ENCODE measurements around the gene TKFC. TPM values are rescaled to one million over a fixed set of nuclear protein-coding genes. Genes with fewer than 3 reads are reported as not detected.

Gene TKFC
- total RNA-seq, 4 donors from 2014 or later, result 9.4 to 15.1 (median 13.4) TPM

- ATAC-seq, result peak; percentile 60
- TF ChIP-seq CTCF (IDR thresholded peaks at IDR 0.05) (no peak), EP300 (IDR thresholded peaks at IDR 0.05) (no peak), POLR2AphosphoS5 (IDR thresholded peaks at IDR 0.05) (no peak), POLR2A (IDR thresholded peaks at IDR 0.05) (no peak)
- no peaks in the 10 kb centered on the region for H3K9me3 ChIP-seq
- H3K4me1 ChIP-seq, result peaks cover 0 to 44% (median 23%) of the 10 kb centered on the region in 3 donors
- peaks cover 0 to 60% of the 10 kb centered on the region in 2 donors for H3K36me3 ChIP-seq
- no peak overlapping the region for H3K4me3 ChIP-seq
- H3K27ac ChIP-seq, result peak overlapping the region in 2 of 4 donors; percentile 1 to 55
- H3K27me3 ChIP-seq, result peaks cover 29% of the 10 kb centered on the region
- WGBS, 2 donors (ENCODE audit: low coverage in 1 of 2), result 11 to 28% methylated on average over 3 to 4 of the region's 5 CpGs
Observed at GRCh38 chr11:61297746-61298145, 35.3 kb upstream of the TKFC start.

DNA sequence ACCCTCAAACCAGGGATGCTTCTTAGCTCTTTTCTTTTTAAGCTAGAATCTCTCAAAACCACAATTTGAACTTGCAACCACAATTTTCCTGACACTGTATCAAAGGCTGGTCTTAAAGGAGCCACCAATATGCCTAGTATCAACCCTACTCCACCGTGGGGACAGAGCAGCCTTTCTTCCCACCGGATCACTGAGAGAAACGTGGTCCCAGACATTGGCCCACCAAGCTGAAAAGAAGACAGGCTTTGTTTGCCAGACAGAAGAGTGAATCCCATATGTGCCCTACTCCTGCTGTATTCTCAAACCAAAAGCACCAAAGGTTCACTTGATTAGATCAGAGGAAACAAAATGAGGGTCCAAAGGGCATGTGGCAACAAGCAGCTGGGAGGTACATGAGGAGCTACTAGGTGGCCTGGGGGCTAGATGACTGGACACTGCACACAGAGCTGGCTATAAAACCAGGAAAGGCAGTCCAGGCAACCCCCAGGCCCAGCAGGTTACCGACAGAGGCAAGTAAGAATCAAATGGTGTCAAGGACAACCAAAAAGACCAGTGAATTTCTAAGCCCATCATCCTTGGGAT lies 34.3 kb upstream of the TKFC start:
- Histone ChIP-seq H3K27me3 (peaks cover 21% of the 10 kb centered on the region), H3K4me1 (peaks cover 0 to 39% (median 19%) of the 10 kb centered on the region in 3 donors), H3K27ac (peak overlapping the region in 1 of 4 donors; percentile 55), H3K36me3 (peaks cover 0 to 70% of the 10 kb centered on the region in 2 donors), H3K4me3 (no peak overlapping the region), H3K9me3 (no peaks in the 10 kb centered on the region)
- no peak for TF ChIP-seq POLR2AphosphoS5 (IDR thresholded peaks at IDR 0.05)
- no peak for TF ChIP-seq POLR2A (IDR thresholded peaks at IDR 0.05)
- TF ChIP-seq CTCF (IDR thresholded peaks at IDR 0.05), result no peak
- TF ChIP-seq EP300 (IDR thresholded peaks at IDR 0.05), result no peak
- 75 to 82% methylated on average over 3 to 4 of the region's 4 CpGs for WGBS, 2 donors (ENCODE audit: low coverage in 1 of 2)
- no peak for ATAC-seq

- H3K4me1 ChIP-seq, result peaks cover 0 to 12% (median 0%) of the 10 kb centered on the region in 3 donors
- WGBS, 2 donors (ENCODE audit: low coverage in 1 of 2), result 76 to 88% methylated on average over 4 to 9 of the region's 13 CpGs
- ATAC-seq, result no peak
- no peaks in the 10 kb centered on the region for H3K27me3 ChIP-seq
- H3K4me3 ChIP-seq, result no peak overlapping the region
- no peaks in the 10 kb centered on the region for H3K9me3 ChIP-seq
- no peak overlapping the region for H3K27ac ChIP-seq
- peaks cover 0 to 99% of the 10 kb centered on the region in 2 donors for H3K36me3 ChIP-seq
- TF ChIP-seq POLR2A (IDR thresholded peaks at IDR 0.05) (no peak), POLR2AphosphoS5 (IDR thresholded peaks at IDR 0.05) (no peak), EP300 (IDR thresholded peaks at IDR 0.05) (no peak), CTCF (IDR thresholded peaks at IDR 0.05) (no peak)
Observed at GRCh38 chr11:61302550-61302949, 30.5 kb upstream of the TKFC start.

GRCh38 chr11:61303725-61304124 lies 29.3 kb upstream of the TKFC start:
- no peaks in the 10 kb centered on the region for H3K9me3 ChIP-seq
- H3K27ac ChIP-seq, result no peak overlapping the region
- H3K36me3 ChIP-seq, result peaks cover under 1 to 100% of the 10 kb centered on the region in 2 donors
- H3K27me3 ChIP-seq, result no peaks in the 10 kb centered on the region
- ATAC-seq, result no peak
- peaks cover 0 to under 1% (median 0%) of the 10 kb centered on the region in 3 donors for H3K4me1 ChIP-seq
- no peak overlapping the region for H3K4me3 ChIP-seq
- 85 to 86% methylated on average over 3 to 6 of the region's 9 CpGs for WGBS, 2 donors (ENCODE audit: low coverage in 1 of 2)
- no peak for TF ChIP-seq CTCF (IDR thresholded peaks at IDR 0.05)
- no peak for TF ChIP-seq POLR2AphosphoS5 (IDR thresholded peaks at IDR 0.05)
- TF ChIP-seq POLR2A (IDR thresholded peaks at IDR 0.05), result no peak
- no peak for TF ChIP-seq EP300 (IDR thresholded peaks at IDR 0.05)

DNA sequence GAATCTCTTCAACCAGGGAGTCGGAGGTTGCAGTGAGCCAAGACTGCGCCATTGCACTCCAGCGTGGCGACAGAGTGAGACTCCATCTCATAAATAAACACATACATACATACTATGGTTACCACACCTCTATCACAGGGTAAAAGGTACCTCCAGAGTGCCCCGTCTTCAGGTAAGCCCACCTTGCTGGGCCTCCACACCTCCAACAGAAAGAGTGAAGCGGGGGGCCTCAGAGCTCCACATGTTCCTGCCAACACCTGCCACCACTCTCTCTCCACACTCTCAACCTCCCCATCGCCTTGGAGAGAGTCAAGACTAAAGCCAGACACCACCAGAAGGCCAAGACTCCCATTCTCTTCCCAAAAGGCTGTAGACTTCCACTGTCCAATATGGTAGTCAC lies 27.6 kb upstream of the TKFC start:
- Histone ChIP-seq H3K27me3 (no peaks in the 10 kb centered on the region), H3K4me3 (no peak overlapping the region), H3K9me3 (no peaks in the 10 kb centered on the region), H3K36me3 (peaks cover 5 to 100% of the 10 kb centered on the region in 2 donors), H3K4me1 (no peaks in the 10 kb centered on the region), H3K27ac (no peak overlapping the region)
- TF ChIP-seq POLR2A (IDR thresholded peaks at IDR 0.05) (no peak), EP300 (IDR thresholded peaks at IDR 0.05) (no peak), POLR2AphosphoS5 (IDR thresholded peaks at IDR 0.05) (no peak), CTCF (IDR thresholded peaks at IDR 0.05) (no peak)
- no peak for ATAC-seq
- 93% methylated on average over 7 of the region's 7 CpGs; no CpG with 5 or more reads in 1 of the 2 donors for WGBS, 2 donors (ENCODE audit: low coverage in 1 of 2)
